Measurements from ENCODE around the gene BTF3.
"Not testable (repeated sequence)": the region's sequence is repeated elsewhere in the genome, so short reads cannot be mapped to it uniquely, and the experiment has no call there.

Gene BTF3

GRCh38 chr5:73484511-73484910, 13.7 kb upstream of the BTF3 start:
- no peak for DNase-seq (ENCODE audit: extremely low spot score)
- TF ChIP-seq PKNOX1 (IDR thresholded peaks at IDR 0.05) (no peak), FOXK2 (IDR thresholded peaks at IDR 0.05) (no peak), L3MBTL2 (conservative IDR thresholded peaks at IDR 0.05) (no peak), SP1 (IDR thresholded peaks at IDR 0.05) (no peak), TARDBP (IDR thresholded peaks at IDR 0.05) (no peak), HDGF (IDR thresholded peaks at IDR 0.05; ENCODE audit: borderline replicate concordance) (no peak), SUZ12 (IDR thresholded peaks at IDR 0.05) (no peak), FOXA1 (IDR thresholded peaks at IDR 0.05) (no peak)
- CTCF ChIA-PET: no interaction called here
- POLR2A ChIA-PET: no interaction called here

GRCh38 chr5:73485715-73486114, 12.5 kb upstream of the BTF3 start:
- CTCF ChIA-PET: no interaction called here
- TF ChIP-seq SUZ12 (IDR thresholded peaks at IDR 0.05) (no peak), PKNOX1 (IDR thresholded peaks at IDR 0.05) (no peak), FOXA1 (IDR thresholded peaks at IDR 0.05) (no peak), TARDBP (IDR thresholded peaks at IDR 0.05) (no peak), CTBP1 (IDR thresholded peaks at IDR 0.05; ENCODE audit: borderline replicate concordance) (no peak), L3MBTL2 (conservative IDR thresholded peaks at IDR 0.05) (no peak), NFRKB (IDR thresholded peaks at IDR 0.05) (no peak), BHLHE40 (IDR thresholded peaks at IDR 0.05; ENCODE audit: borderline replicate concordance) (no peak), LEF1 (IDR thresholded peaks at IDR 0.05; ENCODE audit: borderline replicate concordance) (no peak), ARNT (IDR thresholded peaks at IDR 0.05) (no peak), FOXK2 (IDR thresholded peaks at IDR 0.05) (no peak)
- POLR2A ChIA-PET: interaction anchor here (2.9 kb wide), 1 partner anchor 12 kb away, joined by 14 read pairs; the partner anchor contains the start of gene BTF3
- DNase-seq (ENCODE audit: extremely low spot score): no peak

GRCh38 chr5:73486119-73486899, 11.9 kb upstream of the BTF3 start:
- ChIA-PET POLR2A (interaction anchor here (2.9 kb wide), 1 partner anchor 12 kb away, joined by 14 read pairs; the partner anchor contains the start of gene BTF3), CTCF (no interaction called here)
- TF ChIP-seq FOXK2 (IDR thresholded peaks at IDR 0.05) (no peak), BHLHE40 (IDR thresholded peaks at IDR 0.05; ENCODE audit: borderline replicate concordance) (no peak), FOXA1 (IDR thresholded peaks at IDR 0.05) (no peak), FOXM1 (IDR thresholded peaks at IDR 0.05; ENCODE audit: borderline replicate concordance) (no peak), ARNT (IDR thresholded peaks at IDR 0.05) (no peak)
- DNase-seq (ENCODE audit: extremely low spot score): no peak

GRCh38 chr5:73487257-73487656, 11.0 kb upstream of the BTF3 start:
- DNase-seq (ENCODE audit: extremely low spot score); CTCF ChIA-PET: not testable (repeated sequence)
- POLR2A ChIA-PET: interaction anchor here (2.9 kb wide), 1 partner anchor 11 kb away, joined by 14 read pairs; the partner anchor contains the start of gene BTF3

GRCh38 chr5:73487815-73488214, 10.4 kb upstream of the BTF3 start:
- CTCF ChIA-PET: no interaction called here
- no peak for DNase-seq (ENCODE audit: extremely low spot score)
- TF ChIP-seq L3MBTL2 (conservative IDR thresholded peaks at IDR 0.05) (no peak), BHLHE40 (IDR thresholded peaks at IDR 0.05; ENCODE audit: borderline replicate concordance) (no peak), SP1 (IDR thresholded peaks at IDR 0.05) (no peak), SUZ12 (IDR thresholded peaks at IDR 0.05) (no peak), ZNF384 (IDR thresholded peaks at IDR 0.05) (no peak)
- POLR2A ChIA-PET: interaction anchor here (2.9 kb wide), 1 partner anchor 10 kb away, joined by 14 read pairs; the partner anchor contains the start of gene BTF3

GRCh38 chr5:73488806-73489205, 9.4 kb upstream of the BTF3 start:
- ChIA-PET CTCF (no interaction called here), POLR2A (no interaction called here)
- TF ChIP-seq FOXA1 (IDR thresholded peaks at IDR 0.05) (no peak), NFRKB (IDR thresholded peaks at IDR 0.05) (no peak), PKNOX1 (IDR thresholded peaks at IDR 0.05) (no peak), BHLHE40 (IDR thresholded peaks at IDR 0.05; ENCODE audit: borderline replicate concordance) (no peak), LEF1 (IDR thresholded peaks at IDR 0.05; ENCODE audit: borderline replicate concordance) (no peak), TARDBP (IDR thresholded peaks at IDR 0.05) (no peak), ZNF384 (IDR thresholded peaks at IDR 0.05) (no peak), CTBP1 (IDR thresholded peaks at IDR 0.05; ENCODE audit: borderline replicate concordance) (no peak), HDGF (IDR thresholded peaks at IDR 0.05; ENCODE audit: borderline replicate concordance) (no peak), SP1 (IDR thresholded peaks at IDR 0.05) (no peak)
- DNase-seq (ENCODE audit: extremely low spot score): no peak

GRCh38 chr5:73490088-73490487, 8.2 kb upstream of the BTF3 start:
- TF ChIP-seq SUZ12 (IDR thresholded peaks at IDR 0.05): no peak
- TF ChIP-seq L3MBTL2 (conservative IDR thresholded peaks at IDR 0.05): no peak
- TF ChIP-seq CTBP1 (IDR thresholded peaks at IDR 0.05; ENCODE audit: borderline replicate concordance): no peak
- TF ChIP-seq HDGF (IDR thresholded peaks at IDR 0.05; ENCODE audit: borderline replicate concordance): no peak
- TF ChIP-seq TARDBP (IDR thresholded peaks at IDR 0.05): no peak
- TF ChIP-seq FOXA1 (IDR thresholded peaks at IDR 0.05): no peak
- TF ChIP-seq BHLHE40 (IDR thresholded peaks at IDR 0.05; ENCODE audit: borderline replicate concordance): no peak
- TF ChIP-seq NFRKB (IDR thresholded peaks at IDR 0.05): no peak
- no peak for TF ChIP-seq SP1 (IDR thresholded peaks at IDR 0.05)
- CTCF ChIA-PET: no interaction called here
- DNase-seq (ENCODE audit: extremely low spot score): no peak
- POLR2A ChIA-PET: no interaction called here
